ENCODE data around the gene GLG1. TPM values are rescaled to one million over a fixed set of nuclear protein-coding genes. Genes with fewer than 3 reads are reported as not detected.

Gene GLG1
- total and polyA plus RNA-seq, 2 donors (not counting 3 experiments of a cell fraction or from before 2014, with no cell fraction given) = 86.3 to 165 TPM

- no peak overlapping the region for H2AFZ ChIP-seq (ENCODE audit: low read depth, low read length)
- H3K9me1 ChIP-seq (replicated peaks; ENCODE audit: control insufficient read depth, extremely low read depth, insufficient read depth, low read length) = no peaks in the 10 kb centered on the region
- no peaks in the 10 kb centered on the region for H3K9me3 ChIP-seq (replicated peaks; ENCODE audit: control insufficient read depth, insufficient read depth, low read length)
- FAIRE-seq (no peak), DNase-seq (ENCODE audit: low read depth, low spot score) (no peak)
- H3K9ac ChIP-seq (replicated peaks; ENCODE audit: extremely low read depth, insufficient read depth, low read length) = no peak overlapping the region
- BruUV-seq (replicated peaks) = no TSS peak
- no peak overlapping the region for H3K27ac ChIP-seq (ENCODE audit: insufficient read depth, low read depth, low read length)
- intact Hi-C loops (cut with micrococcal nuclease) (no loop called here), dilution Hi-C loops (cut with MboI; ENCODE audit: extremely low pct_ligation_motif_present, low sequenced_read_pairs) (no loop called here)
- H4K20me1 ChIP-seq (replicated peaks; ENCODE audit: control insufficient read depth, extremely low read depth, insufficient read depth, low read length) = no peaks in the 10 kb centered on the region
- CTCF ChIA-PET = interaction anchor here (1.3 to 1.4 kb wide), 2 partner anchors 9 to 26 kb away, joined by 3 to 4 read pairs; no protein-coding TSS in a partner anchor
- TF ChIP-seq, protein P1, sequence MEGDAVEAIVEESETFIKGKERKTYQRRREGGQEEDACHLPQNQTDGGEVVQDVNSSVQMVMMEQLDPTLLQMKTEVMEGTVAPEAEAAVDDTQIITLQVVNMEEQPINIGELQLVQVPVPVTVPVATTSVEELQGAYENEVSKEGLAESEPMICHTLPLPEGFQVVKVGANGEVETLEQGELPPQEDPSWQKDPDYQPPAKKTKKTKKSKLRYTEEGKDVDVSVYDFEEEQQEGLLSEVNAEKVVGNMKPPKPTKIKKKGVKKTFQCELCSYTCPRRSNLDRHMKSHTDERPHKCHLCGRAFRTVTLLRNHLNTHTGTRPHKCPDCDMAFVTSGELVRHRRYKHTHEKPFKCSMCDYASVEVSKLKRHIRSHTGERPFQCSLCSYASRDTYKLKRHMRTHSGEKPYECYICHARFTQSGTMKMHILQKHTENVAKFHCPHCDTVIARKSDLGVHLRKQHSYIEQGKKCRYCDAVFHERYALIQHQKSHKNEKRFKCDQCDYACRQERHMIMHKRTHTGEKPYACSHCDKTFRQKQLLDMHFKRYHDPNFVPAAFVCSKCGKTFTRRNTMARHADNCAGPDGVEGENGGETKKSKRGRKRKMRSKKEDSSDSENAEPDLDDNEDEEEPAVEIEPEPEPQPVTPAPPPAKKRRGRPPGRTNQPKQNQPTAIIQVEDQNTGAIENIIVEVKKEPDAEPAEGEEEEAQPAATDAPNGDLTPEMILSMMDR (IDR thresholded peaks at IDR 0.05; ENCODE audit: extremely low read depth in 1 of 2, insufficient read depth in 1 of 2, low read depth in 1 of 2, low read length in 2 of 2) = no peak
- TF ChIP-seq POLR2AphosphoS5 (IDR thresholded peaks at IDR 0.05; ENCODE audit: insufficient read depth, low read depth, low read length) (no peak), GATA2 (IDR thresholded peaks at IDR 0.05; ENCODE audit: insufficient read depth, insufficient read length, low read depth, low read length) (no peak), JUN (IDR thresholded peaks at IDR 0.05; ENCODE audit: borderline replicate concordance, insufficient read depth, insufficient read length, low read depth) (no peak), POLR2A (IDR thresholded peaks at IDR 0.05; ENCODE audit: low read depth, low read length) (no peak), EZH2 (IDR thresholded peaks at IDR 0.05; ENCODE audit: borderline replicate concordance, low read depth, low read length, severe bottlenecking) (no peak), FOS (IDR thresholded peaks at IDR 0.05; ENCODE audit: borderline replicate concordance, insufficient read depth, low read length) (no peak), MYC (IDR thresholded peaks at IDR 0.05; ENCODE audit: low read depth, low read length) (no peak)
- TF ChIP-seq, protein P2, sequence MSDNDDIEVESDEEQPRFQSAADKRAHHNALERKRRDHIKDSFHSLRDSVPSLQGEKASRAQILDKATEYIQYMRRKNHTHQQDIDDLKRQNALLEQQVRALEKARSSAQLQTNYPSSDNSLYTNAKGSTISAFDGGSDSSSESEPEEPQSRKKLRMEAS (IDR thresholded peaks at IDR 0.05; ENCODE audit: insufficient read depth, insufficient read length) = no peak
- H3K4me1 ChIP-seq (ENCODE audit: control insufficient read depth, extremely low read depth, insufficient read depth, low read length) = peaks cover 4% of the 10 kb centered on the region
- H3K79me2 ChIP-seq (ENCODE audit: control insufficient read depth, insufficient read depth, low read length) = peaks cover 30% of the 10 kb centered on the region
- POLR2A ChIA-PET = interaction anchor here (1.2 kb wide), 1 partner anchor 12 kb away, joined by 3 read pairs; no protein-coding TSS in a partner anchor
- no peak overlapping the region for H3K4me3 ChIP-seq (replicated peaks in 1 of 3; ENCODE audit: insufficient read depth in 1 of 3, low read depth in 1 of 3, low read length in 3 of 3)
- H3K36me3 ChIP-seq (ENCODE audit: control insufficient read depth in 2 of 2, extremely low read depth in 1 of 2, insufficient read depth in 2 of 2, low read length in 2 of 2) = no peaks in the 10 kb centered on the region
- H3K4me2 ChIP-seq (ENCODE audit: insufficient read depth, low read length) = no peak overlapping the region
- no peaks in the 10 kb centered on the region for H3K27me3 ChIP-seq (ENCODE audit: control insufficient read depth in 2 of 2, insufficient read depth in 2 of 2, low read length in 2 of 2)
Observed at GRCh38 chr16:74557275-74557674, 49.6 kb downstream of the GLG1 start.

All from endothelial cell of umbilical vein (primary cell).